GM18519 (cell line): ENCODE data around the gene SLC25A26.

ENCODE experiments used
- ATAC-seq: cut with Tn5 transposase; IDR thresholded peaks from one replicate; pipeline ENCODE4 v1.9.1; 2021; ENCODE audit warnings: mild to moderate bottlenecking, moderate library complexity; ENCODE audit not compliant: unreplicated experiment, low FRiP score

Gene SLC25A26, protein sequence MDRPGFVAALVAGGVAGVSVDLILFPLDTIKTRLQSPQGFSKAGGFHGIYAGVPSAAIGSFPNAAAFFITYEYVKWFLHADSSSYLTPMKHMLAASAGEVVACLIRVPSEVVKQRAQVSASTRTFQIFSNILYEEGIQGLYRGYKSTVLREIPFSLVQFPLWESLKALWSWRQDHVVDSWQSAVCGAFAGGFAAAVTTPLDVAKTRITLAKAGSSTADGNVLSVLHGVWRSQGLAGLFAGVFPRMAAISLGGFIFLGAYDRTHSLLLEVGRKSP

DNA sequence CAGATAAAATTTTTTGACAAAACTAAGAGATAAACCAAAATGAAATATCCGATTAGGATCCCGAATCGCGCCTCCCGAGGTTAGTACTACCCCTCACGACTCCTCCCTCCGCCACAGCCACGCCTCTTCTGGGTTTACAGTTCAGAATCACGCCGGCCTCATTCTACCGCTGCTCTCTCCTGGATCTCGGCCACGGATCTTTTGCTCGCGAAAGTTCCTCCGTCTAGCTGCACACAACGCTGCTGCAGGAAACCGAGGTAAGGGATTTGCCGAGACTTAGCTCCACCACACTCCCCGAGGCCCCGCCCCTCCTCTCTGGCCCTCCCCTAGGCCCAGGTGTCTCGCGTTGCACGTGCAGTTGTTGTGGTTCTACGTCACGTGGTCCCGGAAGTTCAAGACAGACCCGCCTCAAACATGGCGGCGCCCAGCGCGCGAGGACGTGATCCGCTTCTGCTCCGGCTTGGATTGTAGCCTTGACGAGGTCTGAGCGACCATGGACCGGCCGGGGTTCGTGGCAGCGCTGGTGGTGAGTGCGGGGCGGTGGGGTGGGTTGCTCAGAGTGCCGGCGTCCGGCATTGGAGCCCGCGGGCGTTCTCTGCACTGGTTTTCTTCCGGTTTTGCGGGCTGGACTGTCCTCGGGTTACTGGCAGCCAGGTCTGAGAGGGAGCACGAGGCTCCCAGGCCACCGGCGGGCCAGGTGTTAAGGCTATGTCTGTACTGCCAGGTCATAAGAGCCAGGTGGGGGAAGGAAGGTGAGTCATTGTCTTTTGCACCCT is at the start of gene SLC25A26:
Gene SLC25A26 (plus strand): TSS at position 400 of the 776 bp plus-strand sequence. CDS start 94 bp downstream, at position 494.
- ATAC-seq: peak; percentile 96

GRCh38 chr3:66172394-66172793 is 48.4 kb upstream of the SLC25A26 start:
- ATAC-seq: no peak

DNA sequence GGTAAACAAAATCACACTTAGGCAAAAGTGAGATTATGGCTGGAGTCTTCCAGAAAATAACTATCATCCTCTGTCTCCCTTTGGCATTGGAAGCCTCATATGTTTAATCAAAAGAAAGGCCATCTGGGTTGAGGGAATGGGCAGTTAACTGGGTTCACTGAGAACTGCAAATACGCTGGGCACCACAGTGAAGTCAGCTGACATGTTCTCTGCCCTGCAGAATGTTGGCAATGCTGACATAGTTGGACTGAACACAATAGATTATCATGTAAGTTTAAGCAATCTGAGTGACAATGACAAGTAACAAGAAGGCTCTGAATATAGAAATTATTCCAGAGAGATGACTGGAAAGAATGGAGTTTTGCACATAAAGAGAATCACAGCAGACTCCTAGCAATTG is 43.8 kb upstream of the SLC25A26 start:
- ATAC-seq: no peak

DNA sequence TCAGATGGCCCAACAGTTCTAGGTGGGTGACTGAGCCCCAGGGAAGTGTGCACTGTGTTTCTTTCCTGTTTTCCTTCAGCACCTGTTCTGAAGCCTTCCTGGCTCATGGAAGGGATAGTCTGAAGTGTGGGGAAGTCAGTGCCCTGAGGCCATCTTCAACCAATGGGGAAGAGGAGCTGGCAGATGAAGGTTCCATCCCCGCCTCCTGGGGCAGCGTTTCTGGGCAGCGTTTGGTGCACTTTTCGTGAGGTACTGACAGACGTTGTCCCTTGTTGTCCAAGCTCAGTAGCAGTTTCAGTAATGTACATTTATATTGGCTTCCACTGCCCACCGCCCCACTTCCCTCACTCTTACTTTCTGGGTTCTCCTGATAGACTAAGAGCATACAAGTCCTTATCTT is 42.6 kb upstream of the SLC25A26 start:
- ATAC-seq: no peak

DNA sequence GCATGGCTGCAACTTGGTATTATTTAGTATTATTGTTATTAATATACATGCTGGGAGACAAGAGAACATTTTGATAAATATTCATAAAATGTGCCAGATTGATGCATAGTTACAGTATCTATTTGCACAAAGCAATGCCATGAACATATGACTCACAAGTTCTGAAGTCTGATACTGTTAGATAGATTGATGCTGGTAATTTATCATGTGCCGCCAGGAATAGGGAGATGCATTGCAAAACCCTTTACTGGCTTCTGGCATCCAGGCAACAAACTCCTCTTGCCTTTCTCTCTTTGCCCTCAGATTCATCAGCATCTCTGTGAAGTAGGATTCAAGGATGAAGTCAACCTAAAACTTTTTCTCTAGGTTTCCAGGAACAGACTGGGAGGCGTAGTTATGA is 41.0 kb upstream of the SLC25A26 start:
- ATAC-seq: no peak

- no peak for ATAC-seq
Observed at GRCh38 chr3:66181764-66182163, 39.0 kb upstream of the SLC25A26 start.

DNA sequence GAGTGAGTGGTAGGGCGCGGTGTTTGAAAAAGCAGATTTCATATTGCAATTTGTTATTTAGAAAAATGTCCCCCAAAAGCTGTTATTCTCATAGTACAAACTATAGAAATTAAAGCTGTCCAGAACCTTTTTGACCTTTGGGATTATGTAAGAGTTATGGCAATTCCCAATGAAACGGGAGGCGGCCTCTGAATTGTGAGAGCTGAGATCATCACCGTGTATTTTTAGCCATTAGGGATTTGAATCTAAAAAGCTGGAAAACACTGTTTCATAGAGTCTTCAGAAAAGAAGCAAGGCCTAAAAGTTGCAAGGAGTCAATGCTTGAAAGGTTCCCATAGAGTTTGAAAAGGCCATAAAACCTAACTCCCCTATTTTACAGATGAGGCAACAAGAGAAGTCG is 38.6 kb upstream of the SLC25A26 start:
- no peak for ATAC-seq

DNA sequence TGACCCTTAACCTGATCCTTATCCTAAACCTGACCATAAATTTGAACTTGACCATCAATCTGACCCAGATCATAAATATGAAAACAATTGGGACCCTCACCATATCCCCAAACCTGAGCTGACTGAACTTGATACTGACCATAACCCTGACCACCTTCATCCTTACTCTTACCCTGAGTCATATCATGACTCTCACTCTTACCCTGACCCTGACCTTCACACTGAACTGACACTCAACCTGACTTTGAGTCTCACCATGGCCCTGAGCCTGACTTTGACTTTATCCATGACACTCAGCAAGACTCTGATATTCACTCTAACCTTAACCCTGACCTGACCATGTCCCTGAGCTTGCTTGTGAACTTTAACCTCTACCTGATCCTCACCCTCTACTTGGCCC is 34.3 kb upstream of the SLC25A26 start:
- no peak for ATAC-seq

- ATAC-seq: peak; percentile 81
Observed at GRCh38 chr3:66195347-66195783, 25.4 kb upstream of the SLC25A26 start.

GRCh38 chr3:66196633-66197032 is 24.2 kb upstream of the SLC25A26 start:
- ATAC-seq: no peak

GRCh38 chr3:66198437-66199088 is 22.2 kb upstream of the SLC25A26 start:
- ATAC-seq: no peak

DNA sequence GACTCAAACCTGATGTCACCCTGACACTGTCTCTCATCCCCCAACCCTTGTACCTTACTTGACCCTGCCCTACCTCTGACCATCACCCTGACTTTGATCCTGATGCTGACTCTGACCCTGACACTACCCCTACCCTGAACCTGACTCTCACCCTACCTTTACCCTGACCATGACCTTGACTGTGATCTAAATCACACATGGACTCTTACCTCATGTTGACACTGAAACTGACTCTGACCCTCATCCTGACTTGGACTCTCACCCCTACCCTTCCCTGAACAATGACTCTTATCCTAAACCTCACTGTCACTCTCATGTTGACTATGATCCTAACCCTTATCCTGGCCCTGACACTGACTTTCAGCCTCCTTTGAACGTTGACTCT is 21.7 kb upstream of the SLC25A26 start:
- no peak for ATAC-seq

GRCh38 chr3:66200147-66200546 is 20.7 kb upstream of the SLC25A26 start:
- no peak for ATAC-seq

GRCh38 chr3:66200786-66201185 is 20.0 kb upstream of the SLC25A26 start:
- no peak for ATAC-seq

GRCh38 chr3:66203275-66203674 is 17.5 kb upstream of the SLC25A26 start:
- ATAC-seq: no peak

- no peak for ATAC-seq
Observed at GRCh38 chr3:66206806-66207205, 14.0 kb upstream of the SLC25A26 start.

DNA sequence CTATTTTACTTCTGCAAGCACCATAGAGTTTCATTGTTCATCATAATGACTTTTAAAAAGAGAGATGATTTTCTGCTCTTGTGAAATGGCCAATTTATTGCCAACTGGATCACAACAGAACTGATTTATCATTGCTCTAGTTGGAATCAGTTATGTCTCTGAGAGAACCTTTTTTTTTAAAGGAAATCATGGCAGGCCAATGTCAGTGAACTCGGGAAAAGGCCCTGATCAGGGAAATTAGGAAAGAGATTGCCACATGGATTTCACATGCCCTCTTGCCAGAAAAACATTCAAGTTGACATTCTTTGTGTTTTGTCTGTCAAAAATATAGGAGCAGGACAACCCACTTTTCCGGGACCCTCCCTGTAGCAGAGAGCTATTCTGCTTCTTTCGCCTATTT is 12.6 kb upstream of the SLC25A26 start:
- no peak for ATAC-seq

DNA sequence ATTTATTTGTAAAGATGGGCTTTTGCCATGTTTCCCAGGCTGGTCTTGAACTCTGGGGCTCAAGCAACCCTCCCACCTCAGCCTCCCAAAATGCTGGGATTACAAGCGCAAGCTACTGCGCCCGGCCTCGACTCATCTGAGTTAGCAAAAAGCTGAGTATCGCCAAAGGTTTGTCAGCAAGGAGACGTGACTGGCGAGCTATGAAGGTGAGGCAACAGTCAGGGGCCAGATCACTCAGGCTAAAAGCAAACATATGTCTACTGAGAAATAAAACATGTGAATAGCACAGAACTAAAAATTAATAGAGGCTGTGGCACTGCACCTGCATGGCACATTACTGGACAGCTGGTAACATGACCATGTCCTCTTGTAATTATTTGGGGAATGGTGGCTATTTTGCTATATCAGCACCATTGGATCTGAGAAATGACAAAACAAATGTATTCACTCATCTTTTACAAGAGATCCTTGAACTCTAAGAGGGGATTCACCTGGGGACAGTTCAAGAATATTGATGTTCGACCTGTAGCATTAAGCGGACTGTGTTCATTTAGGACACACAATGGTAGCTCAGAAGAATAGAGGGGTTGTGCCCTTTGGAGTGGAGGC is 10.0 kb upstream of the SLC25A26 start:
- no peak for ATAC-seq

DNA sequence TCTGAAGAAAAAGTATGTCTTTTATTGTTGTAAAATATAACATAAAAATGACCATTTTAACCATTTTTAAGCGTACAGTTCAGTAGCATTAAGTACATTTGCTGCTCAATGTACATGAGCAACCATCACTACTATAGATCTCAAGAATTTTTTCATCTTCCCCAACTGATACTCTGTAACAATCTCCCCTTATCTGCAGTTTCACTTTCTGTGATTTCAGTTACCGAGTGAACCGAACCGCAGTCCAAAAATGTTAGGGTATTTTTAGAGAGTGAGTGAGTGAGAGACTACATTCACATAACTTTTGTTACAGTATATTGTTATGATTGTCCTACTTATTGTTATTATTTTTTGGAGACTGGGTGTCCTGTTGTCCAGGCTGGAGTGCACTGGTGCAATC is 9.0 kb upstream of the SLC25A26 start:
- ATAC-seq: peak; percentile 85

DNA sequence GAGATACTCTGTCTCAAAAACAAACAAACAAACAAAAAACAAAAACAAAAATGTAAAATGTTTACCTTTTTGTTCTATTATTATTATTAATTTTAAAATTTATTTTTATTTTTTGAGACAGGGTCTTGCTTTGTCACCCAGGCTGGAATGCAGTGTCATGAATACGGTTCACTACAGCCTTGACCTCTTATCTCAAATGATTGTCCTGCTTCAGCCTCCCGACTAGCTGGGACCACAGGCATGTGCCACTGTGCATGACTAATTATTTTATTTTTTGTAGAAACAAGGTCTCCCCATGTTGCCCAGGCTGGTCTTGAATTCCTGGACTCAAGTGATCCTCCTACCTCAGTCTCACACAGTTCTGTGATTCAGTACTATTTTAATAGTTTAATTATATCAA is 5.7 kb upstream of the SLC25A26 start:
- no peak for ATAC-seq

DNA sequence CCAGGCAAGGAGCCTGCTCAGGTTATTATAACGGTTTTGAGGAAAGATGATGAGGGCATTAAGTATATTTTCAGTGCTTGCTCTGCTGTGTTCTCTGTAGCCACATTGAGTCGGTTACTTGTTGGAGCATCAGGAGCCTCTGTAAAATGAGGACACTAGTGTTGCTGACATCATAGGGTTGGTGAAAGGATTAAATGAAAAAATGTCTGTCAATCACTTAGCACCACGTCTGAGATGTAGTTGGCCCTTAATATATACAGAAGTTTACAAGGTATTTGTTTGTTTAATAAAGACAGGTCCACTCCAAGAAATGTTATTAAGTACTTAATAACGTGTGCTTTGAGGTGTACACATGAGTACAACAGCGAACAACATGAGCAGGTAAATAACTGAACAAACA is 735 bp upstream of the SLC25A26 start:
- no peak for ATAC-seq
